Activated naive CD8-positive, alpha-beta T cell treated with anti-CD3 and anti-CD28 coated beads, Interleukin-2, amount 10 ng/mL, durations not matched to agents 7 days and 5 days (primary cell): ENCODE results near the gene SLC12A9. TPM values are rescaled to one million over a fixed set of nuclear protein-coding genes. Genes with fewer than 3 reads are reported as not detected.
A peak's percentile ranks its signal among the peaks of the same experiment; 100 is the strongest.

Experiments used
- ATAC-seq: fragments of 150-1000 bp; cut with Tn5 transposase; one replicate; pipeline ENCODE4 v1.10.0; 2021; ENCODE audit warnings: low read depth, moderate library complexity
- POLR2A ChIA-PET: fragments of 350-600 bp; sonication (Branson Sonifier 250); formaldehyde crosslinking; loops from one replicate; lab custom pipeline; 2021; ENCODE audit warnings: antibody characterized with exemption; lab: Charles Lee
- DNase-seq: peaks from one replicate; pipeline ENCODE4 v3.0.0; 2021
- H3K27ac Mint-ChIP-seq: one replicate; pipeline ENCODE4 v1.8.0; 2022; ENCODE audit warnings: mild to moderate bottlenecking, mixed read lengths
- H3K27me3 Mint-ChIP-seq: one replicate; pipeline ENCODE4 v1.8.0; 2022; ENCODE audit warnings: mild to moderate bottlenecking, moderate library complexity, mixed read lengths
- H3K36me3 Mint-ChIP-seq: one replicate; pipeline ENCODE4 v1.8.0; 2021; ENCODE audit warnings: mild to moderate bottlenecking, mixed read lengths
- H3K4me1 Mint-ChIP-seq: one replicate; pipeline ENCODE4 v1.8.0; 2021; ENCODE audit warnings: mixed read lengths
- H3K4me3 Mint-ChIP-seq: one replicate; pipeline ENCODE4 v1.8.0; 2022; ENCODE audit warnings: mild to moderate bottlenecking, moderate library complexity, mixed read lengths
- H3K9me3 Mint-ChIP-seq: one replicate; pipeline ENCODE4 v1.8.0; 2021; ENCODE audit warnings: mixed read lengths
- total RNA-seq, 2 experiments: library from RNA; stranded (reverse); gene quantifications; one replicate each; pipeline ENCODE4 v1.2.3, GENCODE V29; 2021

The SLC12A9 gene
- total RNA-seq, 2 experiments from 2014 or later = 39.0 to 41.2 TPM

- H3K36me3 Mint-ChIP-seq = peaks cover 42% of the 10 kb centered on the region
- H3K27ac Mint-ChIP-seq = peak overlapping the region; percentile 50
- no peak for DNase-seq
- H3K9me3 Mint-ChIP-seq = no peaks in the 10 kb centered on the region
- H3K4me3 Mint-ChIP-seq = peak overlapping the region; percentile 59
- POLR2A ChIA-PET = interaction anchor here (6.3 kb wide), 1 partner anchor 10 kb away, joined by 176 read pairs; the partner anchor contains the start of gene SRRT
- H3K27me3 Mint-ChIP-seq = peaks cover 3% of the 10 kb centered on the region
- peaks cover 42% of the 10 kb centered on the region for H3K4me1 Mint-ChIP-seq
- ATAC-seq = no peak
Observed at GRCh38 chr7:100886142-100886935, 33.8 kb downstream of the SLC12A9 start.

DNA sequence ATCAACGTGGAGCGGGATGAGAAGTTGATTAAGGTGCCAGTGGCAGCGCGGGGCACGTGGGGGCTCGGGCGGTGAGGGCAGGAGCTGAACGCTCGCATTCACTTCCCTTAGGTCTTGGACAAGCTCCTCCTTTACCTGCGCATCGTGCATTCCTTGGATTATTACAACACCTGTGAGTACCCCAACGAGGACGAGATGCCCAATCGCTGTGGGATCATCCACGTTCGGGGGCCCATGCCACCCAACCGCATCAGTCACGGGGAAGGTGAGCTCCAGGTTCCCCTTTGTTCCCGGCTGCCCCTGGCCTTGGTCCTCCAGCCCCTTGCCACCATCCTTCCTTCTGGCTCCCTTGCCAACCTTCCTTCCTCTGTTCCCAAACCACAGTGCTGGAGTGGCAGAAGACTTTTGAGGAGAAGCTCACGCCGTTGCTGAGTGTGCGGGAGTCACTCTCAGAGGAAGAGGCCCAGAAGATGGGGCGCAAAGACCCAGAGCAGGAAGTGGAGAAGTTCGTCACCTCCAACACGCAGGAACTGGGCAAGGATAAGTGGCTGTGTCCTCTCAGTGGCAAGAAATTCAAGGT is 34.5 kb downstream of the SLC12A9 start:
- Mint-ChIP-seq H3K9me3 (no peaks in the 10 kb centered on the region), H3K36me3 (peaks cover 39% of the 10 kb centered on the region), H3K4me1 (peaks cover 42% of the 10 kb centered on the region), H3K27me3 (peaks cover 10% of the 10 kb centered on the region), H3K4me3 (peak overlapping the region; percentile 85), H3K27ac (peak overlapping the region; percentile 92)
- ATAC-seq = no peak
- POLR2A ChIA-PET = interaction anchor here (1.2 to 6.3 kb wide), 3 partner anchors 11 to 33 kb away, joined by 3 to 176 read pairs (median 4); partner anchors contain the start of genes SRRT and TRIP6
- no peak for DNase-seq

- POLR2A ChIA-PET = interaction anchor here (1.1 to 6.3 kb wide), 4 partner anchors 12 to 190 kb away, joined by 3 to 176 read pairs (median 4); partner anchors contain the start of genes SRRT and TRIP6
- H3K4me1 Mint-ChIP-seq = peaks cover 42% of the 10 kb centered on the region
- H3K9me3 Mint-ChIP-seq = no peaks in the 10 kb centered on the region
- H3K27me3 Mint-ChIP-seq = peaks cover 13% of the 10 kb centered on the region
- peak overlapping the region; percentile 85 for H3K4me3 Mint-ChIP-seq
- H3K27ac Mint-ChIP-seq = peak overlapping the region; percentile 92
- peaks cover 39% of the 10 kb centered on the region for H3K36me3 Mint-ChIP-seq
- DNase-seq (peak; percentile 65), ATAC-seq (peak; percentile 39)
Observed at GRCh38 chr7:100887516-100888290, 35.2 kb downstream of the SLC12A9 start.

- POLR2A ChIA-PET = interaction anchor here (1.1 to 6.3 kb wide), 6 partner anchors 12 to 197 kb away, joined by 3 to 176 read pairs (median 4); partner anchors contain the start of genes SRRT, TRIM56 and TRIP6
- Mint-ChIP-seq H3K4me1 (peaks cover 41% of the 10 kb centered on the region), H3K4me3 (peak overlapping the region; percentile 85), H3K9me3 (no peaks in the 10 kb centered on the region), H3K36me3 (peaks cover 34% of the 10 kb centered on the region), H3K27ac (peak overlapping the region; percentile 92), H3K27me3 (peaks cover 16% of the 10 kb centered on the region)
- DNase-seq (no peak), ATAC-seq (no peak)
Observed at GRCh38 chr7:100888291-100888987, 35.9 kb downstream of the SLC12A9 start.

DNA sequence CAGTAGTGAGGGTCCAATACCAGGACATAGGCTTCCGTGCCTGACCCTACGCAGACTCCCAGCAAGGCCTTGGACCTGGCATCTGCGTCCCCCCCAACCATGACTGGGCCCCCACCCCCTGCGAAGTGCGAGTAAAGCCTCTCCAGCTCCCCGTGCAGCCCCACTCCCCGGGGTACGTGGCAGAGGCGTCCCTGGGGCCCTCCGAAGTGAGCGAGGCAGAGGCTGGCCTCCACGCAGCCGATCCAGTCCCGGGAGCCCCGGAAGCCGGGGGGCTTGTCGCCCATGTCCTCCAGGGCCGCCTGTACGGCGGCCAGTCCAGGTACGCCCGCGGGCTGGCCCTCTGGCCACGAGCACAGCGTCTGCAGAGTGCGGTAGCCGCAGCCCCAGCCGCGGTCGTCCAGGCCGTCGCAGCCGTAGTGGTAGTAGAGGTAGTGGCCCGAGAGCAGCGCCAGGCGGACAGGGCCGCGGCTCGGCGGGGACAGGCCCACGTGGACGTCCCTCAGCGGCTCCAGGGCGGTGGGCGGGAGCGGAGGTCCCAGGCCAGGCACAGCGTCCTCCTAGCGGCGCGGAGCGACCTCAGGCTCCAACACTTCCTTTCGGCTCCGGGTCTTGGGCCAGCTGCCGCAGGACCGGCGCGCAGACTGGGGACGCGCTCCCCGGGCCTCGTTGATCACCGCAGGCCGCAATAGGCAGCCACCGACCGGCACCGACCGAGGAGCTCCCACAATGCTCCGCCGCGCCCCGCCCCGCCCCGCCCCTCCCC is 36.7 kb downstream of the SLC12A9 start, which contains the start of gene UFSP1:
Gene UFSP1 (minus strand): TSS at position 728 of the 763 bp plus-strand sequence. CDS start 444 bp downstream, at position 284.
- peak; percentile 51 for ATAC-seq
- Mint-ChIP-seq H3K27ac (peak within 1 kb of the TSS; percentile 92), H3K4me1 (peaks cover 40% of the 10 kb centered on the region), H3K27me3 (peaks cover 20% of the 10 kb centered on the region), H3K36me3 (peaks cover 31% of the 10 kb centered on the region), H3K4me3 (peak within 1 kb of the TSS; percentile 85), H3K9me3 (no peaks in the 10 kb centered on the region)
- POLR2A ChIA-PET = interaction anchor here (0.7 to 6.3 kb wide), 12 partner anchors 13 to 452 kb away, joined by 3 to 176 read pairs (median 4); partner anchors contain the start of genes PLOD3, POP7, SLC12A9 and SRRT
- no peak for DNase-seq

GRCh38 chr7:100890653-100891567 is 38.4 kb downstream of the SLC12A9 start:
- Mint-ChIP-seq H3K36me3 (peaks cover 18% of the 10 kb centered on the region), H3K27me3 (peaks cover 25% of the 10 kb centered on the region), H3K9me3 (no peaks in the 10 kb centered on the region), H3K27ac (peak overlapping the region; percentile 69), H3K4me3 (peak overlapping the region; percentile 85), H3K4me1 (peaks cover 36% of the 10 kb centered on the region)
- DNase-seq (no peak), ATAC-seq (no peak)
- POLR2A ChIA-PET = interaction anchor here (0.6 to 6.3 kb wide), 6 partner anchors 15 to 364 kb away, joined by 3 to 176 read pairs (median 4); partner anchors contain the start of genes MOSPD3, SRRT, TRIM56 and VGF

- Mint-ChIP-seq H3K4me3 (peak overlapping the region; percentile 19), H3K36me3 (peaks cover 13% of the 10 kb centered on the region), H3K27ac (no peak overlapping the region), H3K4me1 (peaks cover 36% of the 10 kb centered on the region), H3K9me3 (no peaks in the 10 kb centered on the region), H3K27me3 (peaks cover 30% of the 10 kb centered on the region)
- ATAC-seq (no peak), DNase-seq (no peak)
- POLR2A ChIA-PET = interaction anchor here (0.6 to 6.3 kb wide), 3 partner anchors 16 to 363 kb away, joined by 3 to 176 read pairs (median 3); partner anchors contain the start of gene SRRT
Observed at GRCh38 chr7:100891568-100892247, 39.2 kb downstream of the SLC12A9 start.

DNA sequence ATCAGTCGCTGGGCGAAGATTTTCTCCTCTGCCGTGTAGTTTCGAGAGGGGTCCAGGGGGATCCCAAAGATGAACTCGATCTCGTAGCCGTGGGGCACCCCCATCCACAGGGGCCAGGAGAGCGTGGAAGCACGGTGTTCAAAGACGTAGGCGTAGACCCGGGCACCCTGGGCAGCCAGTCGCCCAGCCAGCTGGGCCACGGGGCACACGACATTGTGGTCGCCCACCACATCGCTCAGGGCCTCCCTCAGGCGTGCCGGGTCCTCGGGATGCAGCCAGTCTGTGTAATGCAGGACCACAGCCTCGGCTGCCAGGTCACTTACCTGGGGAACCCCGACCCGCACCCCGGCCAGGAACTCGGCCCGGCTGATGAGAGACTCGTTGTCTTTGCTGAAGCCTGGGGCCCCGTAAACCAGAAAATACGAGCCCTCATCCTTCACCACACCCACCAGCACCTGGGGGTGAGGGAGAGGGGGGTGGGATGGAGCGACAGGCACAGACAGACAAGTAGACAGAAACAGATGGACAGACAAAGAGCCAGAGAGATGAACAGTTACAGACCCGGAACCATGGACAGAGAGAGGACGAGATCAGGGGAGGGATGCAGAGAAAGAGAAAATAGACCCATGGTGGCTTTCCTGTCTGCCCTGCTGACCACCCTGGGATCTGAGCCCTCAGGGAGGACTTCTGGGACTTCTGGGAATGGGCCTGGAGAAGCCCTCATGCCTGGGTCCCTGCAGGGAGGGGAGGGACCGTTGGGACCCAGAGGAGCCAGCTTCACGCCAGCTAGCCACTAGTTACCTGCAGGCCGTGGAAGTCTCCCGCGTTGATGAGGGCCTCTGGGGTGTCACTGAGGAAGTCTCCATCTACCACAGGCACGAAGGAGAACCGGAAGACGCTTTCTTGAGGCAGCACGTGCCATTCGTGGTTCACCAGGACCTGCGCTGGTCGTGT is 40.1 kb downstream of the SLC12A9 start:
- POLR2A ChIA-PET = interaction anchor here (1.5 kb wide), 1 partner anchor 18 kb away, joined by 4 read pairs; the partner anchor contains the start of gene SRRT
- Mint-ChIP-seq H3K9me3 (no peaks in the 10 kb centered on the region), H3K4me3 (no peak overlapping the region)

GRCh38 chr7:100893318-100893895 is 40.9 kb downstream of the SLC12A9 start:
- H3K9me3 Mint-ChIP-seq = no peaks in the 10 kb centered on the region
- peaks cover 2% of the 10 kb centered on the region for H3K36me3 Mint-ChIP-seq
- ATAC-seq (no peak), DNase-seq (no peak)
- H3K27ac Mint-ChIP-seq = no peak overlapping the region
- POLR2A ChIA-PET = interaction anchor here (1.5 kb wide), 1 partner anchor 18 kb away, joined by 4 read pairs; the partner anchor contains the start of gene SRRT
- peaks cover 21% of the 10 kb centered on the region for H3K4me1 Mint-ChIP-seq
- H3K27me3 Mint-ChIP-seq = peaks cover 43% of the 10 kb centered on the region
- no peak overlapping the region for H3K4me3 Mint-ChIP-seq

More for the DNA sequence above, 40.1 kb downstream of the SLC12A9 start:
- Mint-ChIP-seq H3K4me1 (peaks cover 28% of the 10 kb centered on the region), H3K36me3 (peaks cover 5% of the 10 kb centered on the region), H3K27ac (no peak overlapping the region), H3K27me3 (peaks cover 36% of the 10 kb centered on the region)
- ATAC-seq (no peak), DNase-seq (no peak)
